Nephron (organoid): ENCODE measurements around the gene CDK18.

Source experiments
- H3K27ac Mint-ChIP-seq, 3 experiments: 2 replicates each; pipeline ENCODE4 v1.8.0; 2020; ENCODE audit warnings: mixed read lengths in 3 of 3, mild to moderate bottlenecking in 2 of 3, moderate library complexity in 1 of 3
- H3K27me3 Mint-ChIP-seq: 2 replicates; pipeline ENCODE4 v1.8.0; 2021; ENCODE audit warnings: low read depth, mild to moderate bottlenecking, moderate library complexity, mixed read lengths
- H3K36me3 Mint-ChIP-seq: 2 replicates; pipeline ENCODE4 v1.8.0; 2020; ENCODE audit warnings: low read depth, mixed read lengths
- H3K4me1 Mint-ChIP-seq: 2 replicates; pipeline ENCODE4 v1.8.0; 2020; ENCODE audit warnings: mixed read lengths
- H3K4me3 Mint-ChIP-seq, 3 experiments: 2 replicates each; pipeline ENCODE4 v1.8.0; 2020; ENCODE audit warnings: mild to moderate bottlenecking in 3 of 3, mixed read lengths in 3 of 3, moderate library complexity in 2 of 3
- H3K9me3 Mint-ChIP-seq: 2 replicates; pipeline ENCODE4 v1.8.0; 2020; ENCODE audit warnings: mixed read lengths
- CTCF ChIP-seq, 3 experiments: fragments of 200-600 bp; sonication (generic); IDR thresholded peaks; one replicate each; pipeline ENCODE4 v1.5.0; 2021; ENCODE audit warnings: antibody characterized with exemption in 3 of 3; ENCODE audit not compliant: unreplicated experiment in 3 of 3

The CDK18 gene

GRCh38 chr1:205582046-205582445, 77.6 kb downstream of the CDK18 start:
- Mint-ChIP-seq H3K27ac (peak overlapping the region; percentile 52 to 86 (median 55)), H3K4me1 (peaks cover 19% of the 10 kb centered on the region), H3K36me3 (no peaks in the 10 kb centered on the region), H3K9me3 (no peaks in the 10 kb centered on the region), H3K4me3 (no peak overlapping the region), H3K27me3 (peaks cover 42% of the 10 kb centered on the region)
- TF ChIP-seq CTCF (IDR thresholded peaks at IDR 0.05; ENCODE audit: unreplicated experiment in 3 of 3), result no peak
